Measurements from ENCODE around the gene TRDMT1.

DNA sequence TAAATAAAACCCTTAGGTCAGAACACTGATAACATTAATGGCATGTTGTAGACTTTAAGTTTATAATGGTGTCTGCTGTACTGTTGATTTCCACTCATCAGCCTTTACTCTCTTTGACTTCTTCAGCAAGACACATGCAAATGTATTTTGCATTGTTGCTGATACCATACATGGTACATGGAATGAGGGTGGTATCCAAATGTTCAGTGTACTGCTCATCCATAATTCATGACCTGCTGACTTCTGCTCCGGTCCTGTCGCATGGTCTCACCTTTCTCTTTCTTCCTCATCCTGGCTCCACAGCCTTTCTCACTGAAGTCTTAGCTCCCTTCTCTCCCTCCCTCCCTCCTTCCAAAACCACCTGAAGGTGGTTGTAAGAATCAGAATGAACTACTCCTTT is 67.2 kb downstream of the TRDMT1 start:
- TF ChIP-seq, protein P1, sequence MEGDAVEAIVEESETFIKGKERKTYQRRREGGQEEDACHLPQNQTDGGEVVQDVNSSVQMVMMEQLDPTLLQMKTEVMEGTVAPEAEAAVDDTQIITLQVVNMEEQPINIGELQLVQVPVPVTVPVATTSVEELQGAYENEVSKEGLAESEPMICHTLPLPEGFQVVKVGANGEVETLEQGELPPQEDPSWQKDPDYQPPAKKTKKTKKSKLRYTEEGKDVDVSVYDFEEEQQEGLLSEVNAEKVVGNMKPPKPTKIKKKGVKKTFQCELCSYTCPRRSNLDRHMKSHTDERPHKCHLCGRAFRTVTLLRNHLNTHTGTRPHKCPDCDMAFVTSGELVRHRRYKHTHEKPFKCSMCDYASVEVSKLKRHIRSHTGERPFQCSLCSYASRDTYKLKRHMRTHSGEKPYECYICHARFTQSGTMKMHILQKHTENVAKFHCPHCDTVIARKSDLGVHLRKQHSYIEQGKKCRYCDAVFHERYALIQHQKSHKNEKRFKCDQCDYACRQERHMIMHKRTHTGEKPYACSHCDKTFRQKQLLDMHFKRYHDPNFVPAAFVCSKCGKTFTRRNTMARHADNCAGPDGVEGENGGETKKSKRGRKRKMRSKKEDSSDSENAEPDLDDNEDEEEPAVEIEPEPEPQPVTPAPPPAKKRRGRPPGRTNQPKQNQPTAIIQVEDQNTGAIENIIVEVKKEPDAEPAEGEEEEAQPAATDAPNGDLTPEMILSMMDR (IDR thresholded peaks at IDR 0.05; ENCODE audit: poor library complexity), result no peak
- no peak for TF ChIP-seq EZH2 (IDR thresholded peaks at IDR 0.05; ENCODE audit: borderline replicate concordance)
